ENCODE results near the gene RAB21. TPM values are rescaled to one million over a fixed set of nuclear protein-coding genes. Genes with fewer than 3 reads are reported as not detected.

The RAB21 gene
- total and polyA plus RNA-seq, 2 of the 13 experiments (the other 11 are each of a cell fraction or from before 2014, with no cell fraction given), result 4.4 to 50.9 TPM

DNA sequence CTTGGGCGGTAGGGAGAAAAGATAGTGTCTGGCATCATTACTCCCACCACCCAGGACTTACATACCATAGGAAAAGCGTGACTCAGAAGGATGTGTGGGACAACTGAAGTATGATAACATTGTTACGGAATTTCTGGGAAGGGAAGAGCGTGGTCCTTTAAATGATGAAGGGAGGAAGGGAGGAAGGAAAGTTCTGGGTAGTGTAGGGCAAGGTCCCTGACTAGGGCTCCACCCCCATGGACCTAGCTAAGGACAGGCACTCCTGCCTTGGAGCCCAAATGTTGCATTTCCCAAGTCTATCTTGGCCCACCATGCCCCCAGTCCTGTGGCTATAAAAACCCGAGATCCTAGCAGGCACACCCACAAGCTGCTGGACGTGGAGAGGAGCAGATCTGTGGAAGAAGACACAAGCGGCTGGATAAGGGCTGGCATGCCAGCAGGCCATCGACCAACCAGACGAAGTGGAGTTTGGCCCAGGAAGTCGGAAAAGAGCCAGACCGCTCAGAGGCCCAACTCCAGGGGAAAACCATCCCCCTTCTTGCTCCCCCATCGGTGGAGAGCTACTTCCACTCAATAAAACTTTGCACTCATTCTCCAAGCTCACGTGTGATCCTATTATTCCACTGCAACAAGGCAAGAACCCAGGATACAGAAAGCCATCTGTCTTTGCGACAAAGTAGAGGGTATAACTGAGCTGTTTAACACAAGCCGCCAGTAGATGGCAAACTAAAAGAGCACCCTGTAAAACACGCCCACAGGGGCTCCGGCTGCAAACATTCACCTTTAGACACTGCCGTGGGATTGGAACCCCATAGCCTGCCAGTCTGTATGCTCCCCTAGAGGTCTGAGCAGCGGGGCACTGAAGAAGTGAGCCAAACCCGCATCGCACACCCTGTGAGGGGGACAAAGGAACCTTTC is 23.0 kb upstream of the RAB21 start (continued):
- TF ChIP-seq KLF9 (CRISPR knock-in tag; IDR thresholded peaks at IDR 0.05; ENCODE audit: low read depth), result no peak
- no peak for TF ChIP-seq SRSF1 (optimal IDR thresholded peaks at IDR 0.05; ENCODE audit: low read depth, low read length)
- TF ChIP-seq FOXM1 (CRISPR knock-in tag; IDR thresholded peaks at IDR 0.05), result no peak
- peak; percentile 32 for TF ChIP-seq ZMYM3 (CRISPR knock-in tag; IDR thresholded peaks at IDR 0.05)
- TF ChIP-seq ARID2 (CRISPR knock-in tag; IDR thresholded peaks at IDR 0.05; ENCODE audit: borderline replicate concordance), result peak; percentile 46; the same call in 1 of the 2 replicates
- TF ChIP-seq ADNP (CRISPR knock-in tag; IDR thresholded peaks at IDR 0.05), result no peak
- no peak for TF ChIP-seq ZFP62 (CRISPR knock-in tag; IDR thresholded peaks at IDR 0.05)
- TF ChIP-seq, protein P1, sequence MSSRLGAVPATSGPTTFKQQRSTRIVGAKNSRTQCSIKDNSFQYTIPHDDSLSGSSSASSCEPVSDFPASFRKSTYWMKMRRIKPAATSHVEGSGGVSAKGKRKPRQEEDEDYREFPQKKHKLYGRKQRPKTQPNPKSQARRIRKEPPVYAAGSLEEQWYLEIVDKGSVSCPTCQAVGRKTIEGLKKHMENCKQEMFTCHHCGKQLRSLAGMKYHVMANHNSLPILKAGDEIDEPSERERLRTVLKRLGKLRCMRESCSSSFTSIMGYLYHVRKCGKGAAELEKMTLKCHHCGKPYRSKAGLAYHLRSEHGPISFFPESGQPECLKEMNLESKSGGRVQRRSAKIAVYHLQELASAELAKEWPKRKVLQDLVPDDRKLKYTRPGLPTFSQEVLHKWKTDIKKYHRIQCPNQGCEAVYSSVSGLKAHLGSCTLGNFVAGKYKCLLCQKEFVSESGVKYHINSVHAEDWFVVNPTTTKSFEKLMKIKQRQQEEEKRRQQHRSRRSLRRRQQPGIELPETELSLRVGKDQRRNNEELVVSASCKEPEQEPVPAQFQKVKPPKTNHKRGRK (CRISPR knock-in tag; IDR thresholded peaks at IDR 0.05), result no peak
- TF ChIP-seq ZNF264 (CRISPR knock-in tag; IDR thresholded peaks at IDR 0.05), result peak; percentile 28; the same call in 1 of the 2 replicates
- TF ChIP-seq ZNF253 (CRISPR knock-in tag; IDR thresholded peaks at IDR 0.05; ENCODE audit: borderline replicate concordance), result no peak
- no peak for TF ChIP-seq THAP11 (CRISPR knock-in tag; IDR thresholded peaks at IDR 0.05)
- no peak for TF ChIP-seq REL (CRISPR knock-in tag; conservative IDR thresholded peaks at IDR 0.05)
- no peak for TF ChIP-seq RFX3 (CRISPR knock-in tag; IDR thresholded peaks at IDR 0.05)
- no peak for TF ChIP-seq MAF1 (CRISPR knock-in tag; IDR thresholded peaks at IDR 0.05; ENCODE audit: borderline replicate concordance)
- TF ChIP-seq ZSCAN30 (CRISPR knock-in tag; IDR thresholded peaks at IDR 0.05), result no peak
- TF ChIP-seq ZNF562 (CRISPR knock-in tag; IDR thresholded peaks at IDR 0.05; ENCODE audit: borderline replicate concordance), result no peak
- no peak for TF ChIP-seq CBX2 (IDR thresholded peaks at IDR 0.05; ENCODE audit: low read depth, low read length)
- TF ChIP-seq CBX2 (CRISPR knock-in tag; IDR thresholded peaks at IDR 0.05; ENCODE audit: low read depth), result no peak
- TF ChIP-seq ZNF788 (CRISPR knock-in tag; IDR thresholded peaks at IDR 0.05; ENCODE audit: borderline replicate concordance), result peak; percentile 58; the same call in 1 of the 2 replicates
- TF ChIP-seq ZNF781 (CRISPR knock-in tag; IDR thresholded peaks at IDR 0.05; ENCODE audit: borderline replicate concordance, not compliant biosample characterization), result peak; percentile 60
- TF ChIP-seq FLYWCH1 (CRISPR knock-in tag; IDR thresholded peaks at IDR 0.05), result no peak
- TF ChIP-seq KLF11 (CRISPR knock-in tag; IDR thresholded peaks at IDR 0.05), result no peak
- TF ChIP-seq HNRNPH1 (optimal IDR thresholded peaks at IDR 0.05; ENCODE audit: low read depth, low read length), result no peak
- no peak for TF ChIP-seq NFIB (CRISPR knock-in tag; IDR thresholded peaks at IDR 0.05; ENCODE audit: borderline replicate concordance)
- no peak for TF ChIP-seq HOXA7 (CRISPR knock-in tag; IDR thresholded peaks at IDR 0.05)
- TF ChIP-seq, protein P2, sequence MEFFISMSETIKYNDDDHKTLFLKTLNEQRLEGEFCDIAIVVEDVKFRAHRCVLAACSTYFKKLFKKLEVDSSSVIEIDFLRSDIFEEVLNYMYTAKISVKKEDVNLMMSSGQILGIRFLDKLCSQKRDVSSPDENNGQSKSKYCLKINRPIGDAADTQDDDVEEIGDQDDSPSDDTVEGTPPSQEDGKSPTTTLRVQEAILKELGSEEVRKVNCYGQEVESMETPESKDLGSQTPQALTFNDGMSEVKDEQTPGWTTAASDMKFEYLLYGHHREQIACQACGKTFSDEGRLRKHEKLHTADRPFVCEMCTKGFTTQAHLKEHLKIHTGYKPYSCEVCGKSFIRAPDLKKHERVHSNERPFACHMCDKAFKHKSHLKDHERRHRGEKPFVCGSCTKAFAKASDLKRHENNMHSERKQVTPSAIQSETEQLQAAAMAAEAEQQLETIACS (CRISPR knock-in tag; IDR thresholded peaks at IDR 0.05), result no peak

All from HepG2 (cell line).